HL-60/S4 treated with retinoic acid at 250 ng/mL for 4 days and 3 days (cell line): ENCODE measurements around the gene SALL3.

ENCODE experiments used
- in situ Hi-C: fragments of 300-500 bp; cut with MboI; formaldehyde crosslinking; loops from 2 replicates; pipeline ENCODE4 v1.7.0; 2022; ENCODE audit warnings: low sequenced_read_pairs

SALL3 gene

GRCh38 chr18:78965260-78965659 lies 14.4 kb upstream of the SALL3 start:
- in situ Hi-C loops, result no loop called here

- in situ Hi-C loops, result no loop called here
These were observed 13.5 kb upstream of the SALL3 start for GRCh38 chr18:78965917-78966792.

GRCh38 chr18:78966793-78967106 lies 12.9 kb upstream of the SALL3 start:
- in situ Hi-C loops, result no loop called here

GRCh38 chr18:78967692-78968091 lies 11.9 kb upstream of the SALL3 start:
- in situ Hi-C loops, result no loop called here

GRCh38 chr18:78969574-78970315 lies 9.9 kb upstream of the SALL3 start:
- in situ Hi-C loops, result no loop called here

- in situ Hi-C loops, result no loop called here
These were observed 8.8 kb upstream of the SALL3 start for GRCh38 chr18:78970774-78971333.

GRCh38 chr18:78971511-78972245 lies 7.9 kb upstream of the SALL3 start:
- in situ Hi-C loops, result no loop called here

GRCh38 chr18:78972385-78972918 lies 7.2 kb upstream of the SALL3 start:
- in situ Hi-C loops, result no loop called here

- in situ Hi-C loops, result no loop called here
These were observed 6.7 kb upstream of the SALL3 start for GRCh38 chr18:78972930-78973331.

- in situ Hi-C loops, result no loop called here
These were observed 6.1 kb upstream of the SALL3 start for GRCh38 chr18:78973357-78974083.

GRCh38 chr18:78974115-78974761 lies 5.4 kb upstream of the SALL3 start:
- in situ Hi-C loops, result no loop called here

GRCh38 chr18:78975292-78975691 lies 4.3 kb upstream of the SALL3 start:
- in situ Hi-C loops, result no loop called here

GRCh38 chr18:78975699-78976335 lies 3.8 kb upstream of the SALL3 start:
- in situ Hi-C loops, result no loop called here

GRCh38 chr18:78976765-78977636 lies 2.6 kb upstream of the SALL3 start:
- in situ Hi-C loops, result no loop called here

- in situ Hi-C loops, result no loop called here
These were observed 1.8 kb upstream of the SALL3 start for GRCh38 chr18:78977637-78978348.

GRCh38 chr18:78978349-78979055 lies 1.1 kb upstream of the SALL3 start:
- in situ Hi-C loops, result no loop called here

- in situ Hi-C loops, result no loop called here
These were observed 425 bp upstream of the SALL3 start for GRCh38 chr18:78979056-78979729.
